ENCODE results near the gene KIF26B.

KIF26B gene

DNA sequence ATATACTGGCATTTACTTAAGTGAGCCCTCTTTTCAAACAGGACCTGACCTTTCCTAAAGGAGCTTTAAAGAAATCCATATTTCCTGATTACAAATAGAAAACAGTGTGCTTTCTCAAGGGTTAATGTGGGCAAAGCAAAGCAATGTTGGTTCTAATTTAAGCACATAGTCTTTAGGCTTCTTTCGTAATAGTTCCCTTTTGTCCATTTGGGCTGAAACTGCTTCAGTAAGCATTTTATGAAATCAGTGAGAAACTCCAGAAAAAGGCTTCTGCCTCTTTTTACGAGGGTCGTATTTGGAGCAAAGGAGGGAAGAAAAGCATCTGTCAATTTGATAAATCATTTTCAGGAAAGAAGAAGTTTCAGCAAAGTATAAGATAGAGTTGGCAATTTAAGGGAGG lies 331.2 kb downstream of the KIF26B start:
- Mint-ChIP-seq H3K36me3 (no peaks in the 10 kb centered on the region), H3K27me3 (no peaks in the 10 kb centered on the region), H3K4me3 (no peak overlapping the region), H3K27ac (no peak overlapping the region), H3K9me3 (no peaks in the 10 kb centered on the region), H3K4me1 (no peaks in the 10 kb centered on the region)
- no peak for ATAC-seq

DNA sequence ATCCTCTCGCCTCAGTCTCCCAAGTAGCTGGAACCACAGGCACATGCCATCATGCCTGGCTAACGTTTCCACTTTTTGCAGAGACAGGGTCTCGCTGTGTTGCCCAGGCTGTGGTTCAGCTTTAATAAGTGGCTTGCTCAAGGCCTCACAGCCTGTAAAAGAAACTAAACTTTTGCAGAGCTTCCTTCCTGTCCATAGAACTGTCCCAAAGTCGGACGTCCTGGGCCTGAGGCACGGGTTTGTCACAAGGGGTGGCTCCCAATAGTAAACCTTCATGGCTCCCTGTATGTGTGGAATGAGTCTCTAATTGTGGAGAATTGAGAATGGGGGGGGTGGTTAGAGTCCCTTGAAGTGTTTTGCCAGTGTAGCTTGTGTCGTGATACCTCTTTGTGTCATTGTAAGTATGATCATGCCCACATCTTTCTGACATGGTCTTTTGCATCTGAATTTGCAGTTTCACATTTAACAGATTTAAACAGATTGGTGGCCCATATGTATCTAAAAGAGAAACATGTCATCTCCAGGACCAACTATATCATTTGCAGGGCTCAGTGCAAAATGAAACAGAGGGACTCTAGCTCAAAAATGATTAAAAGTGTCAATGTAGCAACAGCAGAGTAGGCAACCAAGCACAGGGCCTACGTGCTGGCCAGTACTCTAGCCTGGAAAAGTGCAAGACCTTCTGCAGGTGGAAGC lies 332.1 kb downstream of the KIF26B start:
- Mint-ChIP-seq H3K27me3 (no peaks in the 10 kb centered on the region), H3K36me3 (no peaks in the 10 kb centered on the region), H3K4me1 (no peaks in the 10 kb centered on the region), H3K9me3 (no peaks in the 10 kb centered on the region), H3K27ac (no peak overlapping the region), H3K4me3 (no peak overlapping the region)
- no peak for ATAC-seq

DNA sequence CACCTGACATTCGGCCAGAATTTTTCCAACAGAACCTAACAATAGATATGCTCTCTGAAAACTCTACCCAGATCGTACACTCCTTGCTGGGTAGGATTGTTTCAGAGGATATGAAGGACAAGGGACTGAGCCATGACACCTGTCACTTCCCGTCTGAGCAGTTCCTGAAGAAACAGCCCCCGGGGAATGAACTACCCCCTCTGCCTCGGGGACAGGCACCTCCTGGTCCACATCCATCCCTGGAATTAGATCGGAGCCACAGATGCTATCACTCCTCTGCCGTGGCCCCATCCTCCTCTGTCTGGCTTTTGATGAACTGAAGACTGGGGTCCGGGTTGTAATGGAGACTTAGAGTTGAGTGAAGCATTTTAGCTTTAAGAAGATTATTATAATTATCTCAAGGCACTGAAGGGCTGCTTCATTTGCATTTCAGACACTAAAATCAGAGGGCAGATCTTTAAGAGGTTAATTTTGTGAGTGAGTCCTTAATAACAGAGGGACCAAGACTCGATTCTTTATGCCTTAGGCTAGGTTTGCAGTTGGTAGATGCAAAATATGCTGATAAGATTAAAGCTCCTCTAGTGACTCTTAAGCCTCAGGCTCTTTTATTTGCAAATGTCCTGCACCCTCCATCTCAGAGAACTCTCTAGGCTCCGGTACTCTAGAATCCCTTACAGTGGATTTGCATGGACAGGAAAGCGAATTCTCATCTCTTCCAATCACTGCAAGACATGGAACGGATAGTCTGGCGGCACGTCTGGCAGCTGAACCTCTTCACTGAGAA lies 333.8 kb downstream of the KIF26B start:
- no peak overlapping the region for H3K4me3 Mint-ChIP-seq
- no peak overlapping the region for H3K27ac Mint-ChIP-seq
- H3K27me3 Mint-ChIP-seq: no peaks in the 10 kb centered on the region
- no peaks in the 10 kb centered on the region for H3K36me3 Mint-ChIP-seq
- H3K9me3 Mint-ChIP-seq: no peaks in the 10 kb centered on the region
- no peaks in the 10 kb centered on the region for H3K4me1 Mint-ChIP-seq
- ATAC-seq: no peak

DNA sequence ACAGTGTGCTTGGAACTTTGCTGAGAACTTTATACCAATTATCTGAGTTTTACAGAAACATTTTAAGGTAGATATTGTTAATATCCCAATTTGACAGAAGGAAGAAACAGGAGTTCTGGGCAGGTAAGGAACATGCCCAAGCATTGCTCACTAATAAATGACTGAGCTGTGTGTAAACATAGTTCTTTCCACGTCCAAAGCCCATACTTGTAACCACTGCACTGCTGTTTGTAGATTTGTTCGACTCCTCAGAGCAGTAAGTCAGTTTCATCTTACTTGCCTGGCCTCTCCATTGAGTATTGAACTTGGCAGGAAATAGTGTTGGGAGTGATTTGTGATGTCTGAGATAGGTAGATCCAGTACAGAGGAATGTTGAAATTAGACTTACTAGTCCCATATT lies 335.1 kb downstream of the KIF26B start:
- Mint-ChIP-seq H3K36me3 (no peaks in the 10 kb centered on the region), H3K4me3 (no peak overlapping the region), H3K27ac (no peak overlapping the region), H3K9me3 (peaks cover 1% of the 10 kb centered on the region), H3K4me1 (no peaks in the 10 kb centered on the region), H3K27me3 (peaks cover 5% of the 10 kb centered on the region)
- no peak for ATAC-seq

DNA sequence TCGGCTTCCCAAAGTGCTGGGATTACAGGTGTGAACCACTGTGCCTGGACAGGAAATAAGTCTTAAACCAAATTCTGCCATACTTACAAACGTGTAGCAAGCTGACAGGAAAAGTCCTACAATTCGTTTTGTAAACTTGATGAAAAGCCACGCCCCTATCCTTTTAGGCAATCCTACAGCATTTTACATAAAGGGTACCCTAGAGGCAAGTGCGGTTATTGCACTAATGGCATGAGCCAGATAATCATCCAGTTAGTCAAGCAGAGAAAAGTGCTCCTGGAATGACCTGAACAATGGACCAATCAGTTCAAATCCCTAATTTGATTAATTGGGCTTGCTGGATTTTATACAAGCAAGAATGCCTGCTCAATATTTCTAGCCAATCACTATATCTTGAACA lies 338.2 kb downstream of the KIF26B start:
- Mint-ChIP-seq H3K4me3 (no peak overlapping the region), H3K4me1 (no peaks in the 10 kb centered on the region)

DNA sequence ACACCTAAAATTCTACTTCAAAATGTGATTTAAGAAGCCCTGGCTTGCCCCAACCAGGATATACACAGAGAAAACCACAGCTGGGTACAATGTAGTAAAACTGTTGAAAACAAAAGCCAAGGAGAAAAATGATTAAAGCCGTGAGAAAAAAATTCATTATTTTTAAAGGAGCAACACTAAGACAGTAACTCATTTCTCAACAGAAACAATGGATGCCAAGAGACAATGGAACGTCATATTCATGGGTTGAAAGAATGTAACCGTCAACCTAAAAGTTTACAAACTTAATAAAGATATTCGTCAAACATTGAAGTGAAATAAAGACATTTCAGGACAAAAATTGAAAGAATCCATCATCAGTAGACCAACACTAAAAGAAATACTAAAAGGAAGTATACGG lies 340.9 kb downstream of the KIF26B start:
- peaks cover 5% of the 10 kb centered on the region for H3K9me3 Mint-ChIP-seq
- no peaks in the 10 kb centered on the region for H3K4me1 Mint-ChIP-seq
- H3K4me3 Mint-ChIP-seq: no peak overlapping the region
- peaks cover 11% of the 10 kb centered on the region for H3K27me3 Mint-ChIP-seq
- no peak overlapping the region for H3K27ac Mint-ChIP-seq
- no peak for ATAC-seq
- no peaks in the 10 kb centered on the region for H3K36me3 Mint-ChIP-seq

More for the DNA sequence above, 338.2 kb downstream of the KIF26B start:
- Mint-ChIP-seq H3K27ac (no peak overlapping the region), H3K27me3 (peaks cover 11% of the 10 kb centered on the region), H3K9me3 (peaks cover 5% of the 10 kb centered on the region), H3K36me3 (no peaks in the 10 kb centered on the region)
- ATAC-seq: no peak

DNA sequence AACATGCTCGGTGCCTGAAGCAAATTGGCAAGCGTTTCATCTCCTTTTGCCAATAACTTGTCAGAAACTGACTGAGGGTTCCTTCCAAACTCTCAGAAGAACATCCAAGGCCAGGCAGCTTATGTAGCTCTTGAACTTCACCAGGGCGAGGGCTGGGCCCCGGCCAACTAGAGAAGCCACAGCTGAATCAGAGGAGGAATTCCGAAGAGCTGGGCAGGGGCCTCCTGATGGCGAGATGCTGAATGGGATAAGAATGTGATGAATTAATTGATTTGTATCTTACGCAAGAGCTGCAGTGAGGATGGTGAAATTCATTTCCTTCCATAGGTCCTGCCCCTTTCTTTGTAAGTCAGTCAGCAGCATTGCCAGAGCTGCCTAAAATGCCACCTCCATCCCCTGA lies 345.8 kb downstream of the KIF26B start:
- no peak for ATAC-seq
- H3K27ac Mint-ChIP-seq: no peak overlapping the region
- no peaks in the 10 kb centered on the region for H3K27me3 Mint-ChIP-seq
- H3K36me3 Mint-ChIP-seq: no peaks in the 10 kb centered on the region
- H3K4me1 Mint-ChIP-seq: no peaks in the 10 kb centered on the region
- no peaks in the 10 kb centered on the region for H3K9me3 Mint-ChIP-seq
- no peak overlapping the region for H3K4me3 Mint-ChIP-seq

DNA sequence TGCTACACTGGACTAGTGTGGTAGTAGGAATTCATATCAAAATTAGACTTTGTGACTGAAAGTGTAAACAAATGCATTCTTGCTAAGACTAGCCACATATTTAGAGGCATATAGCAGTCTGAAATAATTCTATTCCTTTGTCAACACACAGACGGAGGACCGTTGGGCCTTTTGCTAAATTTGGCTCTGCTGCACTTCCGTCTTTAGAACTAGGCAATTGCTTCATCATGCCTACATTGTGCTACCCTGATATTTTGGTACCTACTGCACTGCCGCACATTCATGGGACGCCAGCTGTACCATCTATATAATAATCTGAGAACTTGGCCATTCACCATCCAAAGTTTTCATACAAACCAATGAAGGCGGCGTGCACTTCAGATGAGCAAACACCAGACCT lies 346.8 kb downstream of the KIF26B start:
- peaks cover 3% of the 10 kb centered on the region for H3K27me3 Mint-ChIP-seq
- no peak overlapping the region for H3K27ac Mint-ChIP-seq
- H3K4me3 Mint-ChIP-seq: no peak overlapping the region
- no peak for ATAC-seq
- no peaks in the 10 kb centered on the region for H3K36me3 Mint-ChIP-seq
- no peaks in the 10 kb centered on the region for H3K9me3 Mint-ChIP-seq
- no peaks in the 10 kb centered on the region for H3K4me1 Mint-ChIP-seq

DNA sequence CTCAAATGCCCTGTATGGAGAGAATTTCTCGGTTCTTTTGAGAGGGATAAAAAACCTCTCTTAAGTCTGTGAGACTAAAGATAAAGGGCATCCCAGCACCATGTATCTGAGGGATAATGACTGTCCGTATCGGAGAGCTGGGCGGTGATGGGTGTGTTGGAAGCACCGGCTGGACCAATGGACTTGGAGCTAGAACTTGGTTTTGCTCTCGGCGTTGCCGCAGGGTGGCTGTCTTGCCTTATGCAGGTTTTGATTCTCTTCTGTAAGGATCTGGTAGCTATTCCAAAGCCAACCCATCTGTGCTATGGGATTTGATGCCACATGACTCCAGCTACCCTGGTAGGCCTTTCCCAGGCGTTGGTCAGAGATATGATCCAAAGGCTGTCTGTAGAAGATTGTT lies 348.8 kb downstream of the KIF26B start:
- no peaks in the 10 kb centered on the region for H3K9me3 Mint-ChIP-seq
- peaks cover 15% of the 10 kb centered on the region for H3K27me3 Mint-ChIP-seq
- ATAC-seq: no peak
- H3K4me1 Mint-ChIP-seq: no peaks in the 10 kb centered on the region
- no peak overlapping the region for H3K4me3 Mint-ChIP-seq
- H3K36me3 Mint-ChIP-seq: no peaks in the 10 kb centered on the region
- no peak overlapping the region for H3K27ac Mint-ChIP-seq

DNA sequence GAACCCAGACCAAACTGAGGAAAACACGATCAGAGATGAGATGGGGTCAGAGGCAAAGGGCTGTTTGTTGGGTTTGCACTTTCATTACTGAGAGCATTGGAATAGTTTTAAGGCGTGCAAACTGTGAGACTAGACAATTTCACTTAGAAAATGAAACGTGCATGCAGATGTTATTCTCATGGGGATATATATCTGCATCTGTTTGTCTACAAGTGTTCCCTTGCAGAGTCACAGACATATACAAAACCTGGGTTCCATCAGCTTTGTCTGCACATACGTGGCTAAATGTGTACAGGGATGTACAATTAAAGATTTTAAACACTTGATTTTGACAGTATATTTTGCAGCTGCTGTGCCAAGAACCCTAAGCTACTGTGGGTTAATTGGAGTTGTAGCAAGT lies 355.4 kb downstream of the KIF26B start:
- ATAC-seq: no peak
- H3K36me3 Mint-ChIP-seq: no peaks in the 10 kb centered on the region
- H3K4me1 Mint-ChIP-seq: no peaks in the 10 kb centered on the region
- H3K27me3 Mint-ChIP-seq: peaks cover 41% of the 10 kb centered on the region
- peaks cover 3% of the 10 kb centered on the region for H3K9me3 Mint-ChIP-seq
- H3K4me3 Mint-ChIP-seq: no peak overlapping the region
- no peak overlapping the region for H3K27ac Mint-ChIP-seq

DNA sequence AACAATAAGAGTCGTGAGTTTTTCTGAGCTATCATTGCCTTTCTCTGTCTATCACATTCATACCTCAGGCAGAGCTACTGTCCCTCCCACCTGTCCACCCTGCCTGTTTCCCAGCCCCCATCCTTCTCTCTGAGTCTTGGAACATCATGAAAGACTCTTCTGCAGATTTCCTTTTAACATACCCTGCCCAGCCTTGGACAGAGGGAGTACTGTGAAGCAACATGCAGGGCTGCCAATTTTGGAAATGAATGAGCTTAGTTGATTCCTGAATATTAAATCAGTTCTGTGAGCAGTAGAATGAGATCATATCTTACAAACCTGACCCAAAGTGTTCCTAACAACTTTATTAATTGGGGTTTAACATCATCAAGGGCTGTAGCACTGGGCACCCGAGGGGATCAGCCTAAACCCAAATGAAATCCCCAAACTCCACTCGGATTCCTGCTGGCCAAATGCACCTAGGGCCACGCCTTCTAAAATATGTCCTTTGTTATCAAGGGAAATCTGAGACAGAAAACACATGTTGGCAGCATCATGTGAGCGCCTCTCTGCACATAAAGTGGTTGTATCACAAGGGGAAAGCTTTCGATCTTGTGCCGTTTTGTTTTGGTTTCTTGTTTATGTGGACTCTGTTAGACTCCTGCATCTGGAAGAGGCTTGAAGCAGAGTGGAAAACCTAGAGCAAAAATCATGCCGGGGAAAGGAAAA lies 357.6 kb downstream of the KIF26B start:
- peaks cover 3% of the 10 kb centered on the region for H3K9me3 Mint-ChIP-seq
- H3K4me3 Mint-ChIP-seq: no peak overlapping the region

DNA sequence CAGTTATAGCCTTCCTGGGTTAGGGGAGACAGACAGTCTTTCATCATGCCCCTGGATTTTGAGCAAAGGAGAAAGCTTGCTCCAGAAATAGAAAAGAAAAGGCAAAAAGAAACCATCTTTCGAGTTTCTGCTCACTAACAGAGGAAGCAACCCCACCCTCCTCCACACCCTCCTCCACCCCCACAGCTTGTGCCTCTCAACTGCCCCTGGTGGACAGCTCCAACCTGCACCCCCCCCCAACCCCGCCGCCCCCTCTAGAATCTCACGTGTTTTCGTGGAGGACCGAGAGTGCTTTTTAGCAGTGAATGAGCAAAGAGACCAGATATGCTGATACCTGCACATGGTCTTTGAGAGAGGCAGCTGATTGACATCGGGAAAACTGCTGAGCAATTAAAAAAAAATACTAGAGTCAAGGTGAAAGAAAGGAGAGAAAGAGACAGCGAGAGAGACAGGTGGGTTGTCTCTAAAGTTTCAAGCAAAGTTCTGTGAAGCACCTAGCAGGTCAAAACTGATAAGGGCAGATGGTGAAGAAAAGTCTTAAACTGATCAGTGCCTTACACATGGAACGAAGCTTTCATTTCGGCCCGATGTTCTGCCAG lies 358.3 kb downstream of the KIF26B start:
- Mint-ChIP-seq H3K36me3 (no peaks in the 10 kb centered on the region), H3K4me3 (no peak overlapping the region), H3K9me3 (peaks cover 3% of the 10 kb centered on the region), H3K27ac (no peak overlapping the region), H3K4me1 (no peaks in the 10 kb centered on the region), H3K27me3 (peaks cover 49% of the 10 kb centered on the region)
- no peak for ATAC-seq

More for the DNA sequence above, 357.6 kb downstream of the KIF26B start:
- no peak overlapping the region for H3K27ac Mint-ChIP-seq
- H3K36me3 Mint-ChIP-seq: no peaks in the 10 kb centered on the region
- H3K27me3 Mint-ChIP-seq: peaks cover 44% of the 10 kb centered on the region
- no peaks in the 10 kb centered on the region for H3K4me1 Mint-ChIP-seq
- no peak for ATAC-seq

DNA sequence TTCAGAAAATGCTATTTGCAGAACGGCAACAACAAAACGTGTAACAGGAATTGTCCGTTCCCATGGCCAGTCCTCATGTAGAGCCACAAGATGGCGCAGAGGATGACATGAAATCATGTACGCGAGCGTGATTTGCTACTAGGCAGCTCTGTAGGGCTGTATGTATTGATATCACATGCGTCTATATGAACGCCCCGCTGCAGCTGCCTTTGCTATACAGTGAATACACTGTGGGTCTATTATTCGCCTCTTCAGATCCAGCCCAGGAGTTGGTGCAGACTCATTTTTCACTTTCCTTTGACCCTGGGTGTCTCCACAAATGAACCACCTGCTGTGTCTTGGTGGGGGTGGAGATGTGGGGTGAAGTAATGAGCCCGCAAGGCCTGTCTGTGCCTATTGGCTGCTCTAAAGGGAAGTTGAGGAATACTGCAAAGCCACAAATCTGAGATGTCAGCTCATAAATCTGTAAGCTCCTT lies 361.5 kb downstream of the KIF26B start:
- H3K9me3 Mint-ChIP-seq: no peaks in the 10 kb centered on the region
- ATAC-seq: no peak
- no peak overlapping the region for H3K27ac Mint-ChIP-seq
- H3K4me1 Mint-ChIP-seq: no peaks in the 10 kb centered on the region
- H3K27me3 Mint-ChIP-seq: peaks cover 31% of the 10 kb centered on the region
- no peak overlapping the region for H3K4me3 Mint-ChIP-seq
- no peaks in the 10 kb centered on the region for H3K36me3 Mint-ChIP-seq

DNA sequence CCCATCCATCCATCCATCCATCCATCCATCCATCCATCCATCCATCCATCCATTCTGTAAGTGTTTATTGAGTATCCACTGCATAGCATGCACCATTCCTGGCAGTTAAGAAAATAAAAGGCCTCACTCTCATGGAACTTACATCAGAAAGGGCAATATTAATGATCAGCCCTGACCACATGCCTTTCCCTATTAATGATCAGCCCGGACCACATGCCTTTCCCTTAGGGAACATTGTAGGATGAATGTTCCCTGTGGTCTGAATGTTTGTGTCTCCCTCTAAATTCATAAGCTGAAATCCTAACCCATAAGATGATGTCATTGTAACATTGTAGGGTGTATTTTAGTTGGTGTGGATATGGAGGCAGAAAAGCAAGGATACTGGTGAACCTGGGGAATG lies 365.8 kb downstream of the KIF26B start:
- Mint-ChIP-seq H3K36me3 (no peaks in the 10 kb centered on the region), H3K27me3 (peaks cover 15% of the 10 kb centered on the region), H3K9me3 (peaks cover 2% of the 10 kb centered on the region), H3K27ac (no peak overlapping the region), H3K4me3 (no peak overlapping the region), H3K4me1 (no peaks in the 10 kb centered on the region)
- no peak for ATAC-seq

DNA sequence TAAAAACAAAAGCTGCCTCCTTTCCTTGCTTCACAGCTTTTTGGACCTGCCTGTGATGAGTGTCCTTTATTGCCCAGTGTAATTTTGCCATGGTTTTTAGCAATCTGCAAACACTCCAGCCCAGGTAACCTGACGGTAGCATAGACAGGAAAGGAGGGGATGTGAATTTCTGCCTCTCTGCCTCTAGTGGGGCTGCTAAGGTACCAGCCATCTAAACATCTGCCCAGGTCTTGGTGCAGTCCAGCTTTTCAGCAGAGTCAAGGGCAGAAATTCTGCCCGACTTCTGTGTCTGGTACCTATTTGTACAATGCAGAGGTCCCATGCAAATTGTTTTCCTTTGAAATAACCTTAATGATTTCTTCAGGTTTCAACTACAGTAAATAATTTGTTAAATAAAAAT lies 371.4 kb downstream of the KIF26B start:
- ATAC-seq: no peak
- Mint-ChIP-seq H3K9me3 (peaks cover 2% of the 10 kb centered on the region), H3K4me3 (no peak overlapping the region), H3K4me1 (peaks cover 8% of the 10 kb centered on the region), H3K36me3 (no peaks in the 10 kb centered on the region), H3K27ac (no peak overlapping the region), H3K27me3 (no peaks in the 10 kb centered on the region)

Data from stimulated activated memory B cell treated with anti-CD40 and anti-IgM and Interleukin-4, amounts not matched to agents 10 μg/mL and 1 μg/mL and 100 μg/mL, for 72 hours (primary cell).